Measurements from ENCODE around the gene COQ10B. TPM values are rescaled to one million over a fixed set of nuclear protein-coding genes. Genes with fewer than 3 reads are reported as not detected.

Gene COQ10B
- total RNA-seq = 20.8 and 40.3 TPM in 2 replicates

DNA sequence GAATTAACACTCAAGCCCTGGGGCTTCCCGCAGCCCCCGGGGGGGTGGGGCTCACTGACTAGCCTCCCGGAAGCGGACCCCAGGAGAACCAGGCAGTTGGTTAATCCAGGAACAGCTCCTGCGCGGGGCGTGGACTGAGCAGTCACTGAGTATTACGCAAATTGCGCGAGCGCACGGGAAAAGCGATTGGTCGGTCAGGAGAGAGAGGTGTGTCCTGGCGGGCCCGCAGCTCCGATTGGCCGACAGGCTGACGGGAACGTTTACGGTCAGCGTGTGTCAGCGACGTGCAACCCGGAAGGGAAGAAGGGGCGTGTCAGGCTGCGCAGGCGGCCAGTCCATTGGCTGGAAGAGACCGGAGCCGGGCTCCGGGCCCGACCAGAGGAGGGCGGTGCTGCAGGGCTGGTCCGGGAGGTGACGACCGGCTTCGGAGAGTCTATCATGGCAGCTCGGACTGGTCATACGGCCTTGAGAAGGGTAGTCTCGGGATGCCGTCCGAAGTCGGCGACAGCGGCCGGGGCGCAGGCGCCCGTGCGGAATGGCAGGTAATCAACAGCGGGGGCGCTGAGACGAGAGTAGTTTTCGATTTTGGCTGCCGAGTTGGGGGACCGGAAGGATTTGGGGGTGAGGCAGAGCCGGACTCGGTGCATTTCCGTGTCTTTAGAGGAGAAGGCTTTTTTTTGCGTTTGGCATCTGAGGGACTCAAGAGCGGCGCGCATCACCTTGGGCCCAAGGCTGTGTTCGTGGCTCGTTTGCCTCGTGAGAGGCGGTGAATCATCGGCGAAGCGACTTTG is at the start of gene COQ10B:
Gene COQ10B, plus strand, starts transcription at position 430 of the 791 bp plus-strand sequence. Its CDS starts 9 bp downstream, at position 439.

GRCh38 chr2:197434541-197435513 is 18.5 kb upstream of the COQ10B start, which contains the start of gene SF3B1:
Gene SF3B1 (minus strand): TSS chr2:197435028. CDS start chr2:197434999, 29 bp downstream.

GRCh38 chr2:197499594-197500502 is 46.5 kb downstream of the COQ10B start, which contains the start of the genes HSPD1 and HSPE1:
Gene HSPD1 (minus strand): TSS chr2:197499840. CDS start chr2:197498848, 992 bp downstream.
Gene HSPE1 (plus strand): TSS chr2:197500379. CDS start chr2:197500437, 58 bp downstream.

DNA sequence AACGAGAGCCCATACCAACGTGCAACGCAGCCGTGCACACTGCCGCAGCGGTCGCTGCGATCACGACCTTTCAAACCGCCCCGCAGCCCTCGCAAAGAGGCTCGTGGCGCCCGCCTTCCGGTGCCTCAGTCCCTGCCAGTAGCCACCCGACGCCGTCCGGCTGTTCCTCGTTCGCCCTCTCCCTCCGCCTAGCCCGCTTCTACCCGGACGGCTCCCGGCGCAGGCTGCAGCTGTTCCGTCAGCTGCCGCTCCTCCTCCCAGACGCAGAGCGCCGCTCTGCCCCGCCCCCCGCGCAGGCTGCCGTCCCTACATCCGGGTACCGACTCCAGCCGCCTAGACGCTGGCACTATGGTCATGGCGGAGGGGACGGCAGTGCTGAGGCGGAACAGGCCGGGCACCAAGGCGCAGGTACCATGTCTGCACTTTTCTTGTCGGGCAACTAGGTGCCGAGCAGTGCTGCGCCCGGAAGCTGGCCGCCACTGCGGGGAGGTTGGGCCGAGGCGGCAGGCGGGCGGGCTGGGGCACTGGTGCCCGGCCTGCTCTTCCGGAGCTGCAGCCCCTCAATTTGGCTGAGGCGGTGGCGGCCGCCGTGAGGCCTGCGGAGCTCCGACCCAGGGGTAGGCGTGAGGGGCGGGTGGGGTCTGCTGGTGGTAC is 62.5 kb downstream of the COQ10B start, which contains the start of gene MOB4:
Gene MOB4, plus strand, starts transcription at position 328 of the 654 bp plus-strand sequence. Its CDS starts 21 bp downstream, at position 349.

Small RNAs within 50 kb of the gene (small RNA-seq; reads per million reads assigned to genes)
- gene RF00394 = not detected
- gene RNU6-1029P = not detected

Other genes with a start within 250 kb of the COQ10B start
- gene ANKRD44, start 142.8 kb upstream of the COQ10B start, total RNA-seq = 7.1 and 8.1 TPM in 2 replicates
- 272 and 273 TPM in 2 replicates for gene SF3B1, start 18.5 kb upstream of the COQ10B start, total RNA-seq
- 87.9 and 126 TPM in 2 replicates for gene HSPD1, start 46.3 kb downstream of the COQ10B start, total RNA-seq
- 30.2 and 44.9 TPM in 2 replicates for gene HSPE1, start 46.8 kb downstream of the COQ10B start, total RNA-seq
- gene MOB4, start 62.5 kb downstream of the COQ10B start, total RNA-seq = 23.9 and 32.8 TPM in 2 replicates
- gene RFTN2, start 222.0 kb downstream of the COQ10B start, total RNA-seq = not detected in 2 replicates